Measurements from ENCODE around the gene ANHX.

Gene ANHX

DNA sequence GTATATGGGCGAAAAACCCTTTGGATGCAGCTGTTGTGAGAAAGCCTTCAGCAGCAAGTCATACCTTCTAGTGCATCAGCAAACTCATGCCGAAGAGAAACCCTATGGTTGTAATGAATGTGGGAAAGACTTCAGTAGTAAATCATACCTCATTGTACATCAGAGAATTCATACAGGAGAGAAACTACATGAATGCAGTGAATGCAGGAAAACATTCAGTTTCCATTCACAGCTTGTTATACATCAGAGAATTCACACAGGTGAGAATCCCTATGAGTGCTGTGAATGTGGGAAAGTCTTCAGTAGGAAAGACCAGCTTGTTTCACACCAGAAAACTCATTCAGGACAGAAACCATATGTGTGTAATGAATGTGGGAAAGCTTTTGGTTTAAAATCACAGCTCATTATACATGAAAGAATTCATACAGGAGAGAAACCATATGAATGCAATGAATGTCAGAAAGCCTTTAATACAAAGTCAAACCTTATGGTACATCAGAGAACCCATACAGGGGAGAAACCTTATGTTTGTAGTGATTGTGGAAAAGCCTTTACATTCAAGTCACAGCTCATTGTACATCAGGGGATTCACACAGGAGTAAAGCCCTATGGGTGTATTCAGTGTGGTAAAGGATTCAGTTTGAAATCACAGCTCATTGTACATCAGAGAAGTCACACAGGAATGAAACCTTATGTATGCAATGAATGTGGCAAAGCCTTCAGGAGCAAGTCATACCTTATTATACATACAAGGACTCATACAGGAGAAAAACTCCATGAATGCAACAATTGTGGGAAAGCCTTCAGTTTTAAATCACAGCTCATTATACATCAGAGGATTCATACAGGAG lies 33.0 kb downstream of the ANHX start:
- DNase-seq (ENCODE audit: low read depth), result no peak

DNA sequence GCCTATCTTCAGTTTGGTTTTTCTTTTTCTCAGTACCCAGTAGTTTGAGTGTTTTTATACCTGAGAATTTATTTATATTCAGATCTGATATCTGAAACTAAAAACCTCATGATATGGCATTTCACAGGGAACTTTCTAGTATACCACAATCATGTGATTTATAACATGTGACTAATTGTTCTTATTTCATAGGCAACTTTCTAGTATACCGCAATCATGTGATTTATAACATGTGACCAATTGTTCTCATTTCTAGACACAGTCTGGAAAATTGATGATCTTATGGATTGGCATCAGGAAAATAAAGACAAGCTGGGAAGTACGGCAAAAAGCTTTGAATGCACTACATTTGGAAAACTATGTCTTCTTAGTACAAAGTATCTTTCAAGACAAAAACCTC lies 33.8 kb downstream of the ANHX start:
- DNase-seq (ENCODE audit: low read depth), result no peak

DNA sequence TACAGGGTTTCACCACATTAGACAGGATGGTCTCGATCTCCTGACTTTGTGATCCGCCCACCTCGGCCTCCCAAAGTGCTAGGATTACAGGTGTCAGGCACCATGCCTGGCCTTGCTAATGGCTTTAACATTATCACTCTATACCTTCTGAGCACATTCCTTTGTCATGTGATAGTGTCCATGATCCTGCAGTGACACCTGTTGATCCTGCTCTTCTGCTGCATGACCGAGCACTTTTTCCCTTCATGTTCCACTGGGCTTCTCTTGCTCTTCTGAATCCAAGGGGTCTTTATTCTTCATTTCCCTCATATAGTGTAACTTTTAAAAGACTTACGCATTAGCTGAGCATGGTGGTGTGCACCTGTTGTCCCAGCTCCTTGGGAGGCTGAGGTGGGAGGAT lies 42.8 kb downstream of the ANHX start:
- DNase-seq (ENCODE audit: low read depth), result no peak

DNA sequence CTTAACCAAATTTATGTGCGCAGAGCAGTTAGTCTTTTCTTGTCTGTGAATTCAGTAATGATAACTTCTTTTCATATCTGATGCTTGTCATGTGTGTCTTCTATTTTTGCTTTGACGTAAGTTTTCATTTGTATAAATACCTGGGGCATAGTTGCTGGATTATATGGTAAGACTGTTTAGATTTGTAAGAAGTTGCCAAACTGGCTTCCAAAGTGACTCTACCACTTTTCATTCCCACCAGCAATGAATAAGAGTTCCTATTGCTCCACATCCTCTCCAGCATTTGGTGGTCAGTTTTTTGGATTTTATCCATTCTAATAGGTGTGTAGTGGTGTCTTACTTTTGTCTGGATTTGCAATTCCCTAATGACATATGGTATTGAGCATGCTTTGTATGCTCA lies 45.5 kb downstream of the ANHX start:
- DNase-seq (ENCODE audit: low read depth), result no peak

DNA sequence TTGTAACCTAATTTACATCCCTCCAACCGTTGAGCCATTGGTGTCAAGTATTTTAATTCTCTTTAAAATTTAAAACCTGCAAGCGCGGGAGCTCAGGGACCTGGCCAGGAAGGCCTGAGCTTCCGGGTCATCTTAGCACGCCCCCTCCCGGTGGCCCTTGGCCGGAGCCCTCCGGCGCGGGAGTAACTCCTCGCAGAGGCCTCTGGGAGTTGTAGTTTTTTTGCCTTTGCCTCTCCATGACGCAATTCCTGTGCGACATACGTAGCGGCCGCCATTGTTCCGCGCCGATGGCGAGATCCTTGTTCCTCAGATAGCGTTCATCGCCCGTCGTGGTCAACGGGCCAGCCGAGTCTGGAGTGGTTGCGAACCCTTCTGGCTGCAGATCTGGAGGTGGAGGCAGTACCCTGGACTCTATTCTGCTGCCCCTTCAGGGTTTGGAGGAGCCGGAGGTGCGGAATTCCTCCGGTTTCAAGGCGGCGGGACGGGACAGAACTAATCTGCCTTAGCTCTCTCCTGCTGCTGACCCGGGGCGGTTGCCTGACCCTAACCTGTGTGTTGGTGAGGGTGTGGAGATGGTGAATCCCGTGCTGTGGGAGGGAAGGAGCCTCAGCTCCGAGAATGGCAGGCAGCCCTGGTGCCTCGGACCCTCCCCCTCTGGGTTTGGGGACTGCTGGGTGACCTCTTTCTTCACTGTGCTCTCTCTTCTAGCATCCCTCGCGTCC lies 54.3 kb downstream of the ANHX start, which contains the start of gene ZNF268:
TSS of gene ZNF268 (plus strand) at position 258 of the 722 bp plus-strand sequence. CDS start 503 bp downstream, outside the sequence.
- DNase-seq (ENCODE audit: low read depth), result peak; percentile 80

DNA sequence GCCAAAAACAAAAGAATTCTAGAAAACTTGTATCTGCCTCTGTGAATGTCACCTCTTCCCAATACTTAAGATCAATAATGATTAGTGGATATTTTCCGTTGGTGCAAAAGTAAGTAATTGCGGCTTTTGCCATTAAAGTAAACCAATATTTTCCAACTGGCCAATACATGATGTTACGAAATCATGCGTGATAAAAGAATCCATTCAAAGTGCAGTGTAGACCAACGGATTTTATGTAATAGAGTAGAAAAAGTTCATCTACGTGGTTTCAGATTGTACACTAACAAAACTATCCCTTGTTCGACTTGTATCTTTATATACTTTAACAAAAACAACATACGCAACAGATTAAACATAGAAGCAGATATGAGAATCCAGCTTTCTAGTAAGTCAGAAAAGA lies 55.0 kb downstream of the ANHX start:
- no peak for DNase-seq (ENCODE audit: low read depth)

DNA sequence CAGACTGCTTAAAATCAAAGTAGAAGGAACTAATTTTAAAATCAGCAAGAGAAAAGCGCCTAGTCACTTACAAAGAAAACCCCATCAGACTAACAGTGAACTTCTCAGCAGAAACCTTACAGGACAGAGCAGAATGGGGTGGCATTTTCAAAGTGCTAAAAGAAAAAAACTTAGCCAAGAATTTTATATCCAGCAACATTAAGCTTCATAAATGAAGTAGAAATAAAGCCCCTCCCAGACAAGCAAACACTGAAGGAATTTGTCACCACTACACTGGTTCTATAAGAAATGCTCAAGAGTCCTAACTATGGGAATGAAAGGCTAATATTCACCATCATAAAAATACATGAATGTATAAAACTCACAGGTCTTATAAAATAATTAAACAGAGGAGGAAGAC lies 60.8 kb downstream of the ANHX start:
- DNase-seq (ENCODE audit: low read depth), result no peak

DNA sequence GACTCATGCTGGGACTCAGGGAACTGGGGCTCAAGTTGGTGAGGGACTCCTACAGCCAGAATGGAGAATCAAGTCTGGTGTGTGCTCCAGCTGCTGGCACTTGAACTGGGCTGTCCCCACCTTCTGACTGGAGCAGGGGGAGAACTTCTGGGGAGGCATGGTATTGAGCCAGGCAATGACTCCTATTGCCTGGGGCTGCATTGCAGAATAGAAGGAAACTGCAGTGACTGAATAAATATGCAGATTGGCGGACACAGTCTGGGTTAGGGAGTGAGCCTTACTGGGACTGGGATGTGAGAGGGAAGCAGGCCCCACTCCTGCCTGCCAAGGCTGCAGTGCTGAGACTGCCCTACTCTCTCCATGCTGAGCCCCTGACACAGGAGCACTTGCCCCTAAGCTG lies 63.2 kb downstream of the ANHX start:
- no peak for DNase-seq (ENCODE audit: low read depth)
